HG03439 (cell line): ENCODE measurements around the gene LDLRAD4.

ENCODE experiments used
- ATAC-seq: cut with Tn5 transposase; IDR thresholded peaks from one replicate; pipeline ENCODE4 v1.9.1; 2021; ENCODE audit warnings: mild to moderate bottlenecking, moderate library complexity; ENCODE audit not compliant: unreplicated experiment

LDLRAD4 gene

GRCh38 chr18:13227910-13228309 is 9.3 kb downstream of the LDLRAD4 start:
- no peak for ATAC-seq

GRCh38 chr18:13229001-13229671 is 10.6 kb downstream of the LDLRAD4 start:
- no peak for ATAC-seq

DNA sequence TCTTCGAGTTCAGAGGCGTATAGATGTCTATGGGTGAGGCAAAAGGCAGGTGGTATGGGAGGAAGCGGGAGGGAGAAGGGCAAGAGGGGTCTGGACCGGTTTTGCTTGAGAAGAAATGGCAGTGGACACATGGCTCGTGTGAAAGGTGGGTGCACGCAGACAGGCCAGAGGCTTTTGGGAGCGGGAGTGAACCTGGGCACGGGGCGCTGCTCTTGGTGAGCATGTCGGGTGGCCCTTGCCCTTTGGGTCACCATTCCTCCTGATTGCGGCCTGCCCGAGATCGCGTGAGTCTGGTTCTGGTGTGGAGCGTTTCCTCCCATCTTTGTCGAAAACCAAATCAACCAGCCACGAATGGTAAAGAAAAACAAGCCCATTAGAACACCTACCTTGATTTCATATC is 12.6 kb downstream of the LDLRAD4 start:
- no peak for ATAC-seq

DNA sequence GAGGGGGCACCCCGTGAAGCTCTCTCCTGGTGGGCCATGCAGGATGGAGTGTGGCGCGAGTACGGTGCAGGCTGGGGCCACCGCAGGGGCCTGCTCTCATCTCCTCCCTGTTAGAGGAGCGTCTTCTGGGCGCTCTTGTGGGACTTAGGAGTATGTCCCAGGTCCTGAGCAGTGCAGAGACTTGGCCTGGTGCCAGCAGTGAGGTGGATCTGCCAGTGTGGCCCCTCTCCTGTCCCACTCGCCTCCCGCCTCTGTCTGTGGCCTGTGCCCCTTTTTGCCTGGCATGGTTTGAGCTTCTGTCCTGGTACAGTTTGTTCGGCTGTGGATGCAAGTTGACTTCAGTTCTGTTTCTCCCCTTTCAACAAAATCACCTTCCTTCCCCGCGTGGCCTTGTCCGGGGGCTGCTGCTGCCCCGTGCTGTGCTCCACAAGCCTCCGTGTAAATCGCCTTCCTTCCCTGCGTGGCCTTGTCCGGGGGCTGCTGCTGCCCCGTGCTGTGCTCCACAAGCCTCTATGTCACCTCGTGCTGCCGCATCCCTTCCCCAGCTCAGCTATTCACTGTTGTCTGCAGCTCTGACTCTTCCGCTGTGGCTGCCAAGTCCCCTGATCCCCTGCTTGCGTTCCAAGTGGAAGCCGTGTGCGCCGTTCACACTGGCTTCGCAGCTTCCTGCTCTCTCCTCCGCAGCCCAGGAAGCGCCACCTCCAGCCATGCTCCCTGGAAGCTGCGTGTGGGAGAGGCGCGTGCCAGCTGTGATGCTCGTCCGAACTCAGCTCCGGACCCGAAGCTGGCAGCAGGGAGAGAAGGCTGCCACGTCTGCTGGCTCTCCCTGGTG is 13.7 kb downstream of the LDLRAD4 start:
- no peak for ATAC-seq

DNA sequence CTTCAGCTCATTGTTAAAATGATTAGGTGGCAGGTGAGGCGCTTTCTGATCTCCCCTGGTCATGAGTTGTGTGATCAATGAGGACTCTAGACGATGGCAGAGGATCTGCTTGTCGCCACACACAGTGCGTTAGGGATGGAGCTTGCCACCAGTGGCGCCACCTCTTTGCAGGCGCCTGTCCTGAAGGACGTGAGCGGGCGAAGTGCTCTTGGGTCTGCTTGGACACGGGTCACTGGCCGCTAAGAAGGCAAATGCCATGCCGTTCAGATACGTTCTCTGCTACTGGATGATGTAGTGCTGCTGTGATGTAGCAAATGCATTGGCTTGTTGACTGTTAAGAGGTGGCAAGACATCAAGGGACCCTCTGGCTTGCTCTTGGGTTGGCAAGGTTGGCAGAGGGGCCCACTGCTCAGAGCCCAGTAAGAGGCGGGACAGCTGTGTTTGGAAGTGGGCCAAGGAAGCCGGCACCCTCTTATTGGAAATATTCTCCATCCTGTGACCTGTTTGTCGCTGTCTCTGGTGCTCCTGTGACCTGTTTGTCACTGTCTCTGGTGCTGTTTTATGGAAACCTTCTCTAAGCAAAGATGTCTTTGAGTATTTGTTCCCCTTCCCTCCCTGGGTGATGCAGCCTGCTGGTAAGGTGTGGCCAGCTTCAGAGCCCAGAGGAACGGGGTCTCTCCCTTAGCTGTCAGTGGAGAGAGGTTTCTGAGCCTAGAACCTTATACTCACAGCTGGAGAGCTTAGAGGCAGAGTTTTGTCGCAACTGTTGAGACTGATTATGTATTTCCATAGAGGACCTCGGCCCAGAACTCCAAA is 14.6 kb downstream of the LDLRAD4 start:
- ATAC-seq = no peak

- ATAC-seq = no peak
These were observed 15.5 kb downstream of the LDLRAD4 start for GRCh38 chr18:13233787-13234783.

- ATAC-seq = no peak
These were observed 16.9 kb downstream of the LDLRAD4 start for GRCh38 chr18:13235421-13235831.

- ATAC-seq = no peak
These were observed 17.4 kb downstream of the LDLRAD4 start for GRCh38 chr18:13235981-13236380.

DNA sequence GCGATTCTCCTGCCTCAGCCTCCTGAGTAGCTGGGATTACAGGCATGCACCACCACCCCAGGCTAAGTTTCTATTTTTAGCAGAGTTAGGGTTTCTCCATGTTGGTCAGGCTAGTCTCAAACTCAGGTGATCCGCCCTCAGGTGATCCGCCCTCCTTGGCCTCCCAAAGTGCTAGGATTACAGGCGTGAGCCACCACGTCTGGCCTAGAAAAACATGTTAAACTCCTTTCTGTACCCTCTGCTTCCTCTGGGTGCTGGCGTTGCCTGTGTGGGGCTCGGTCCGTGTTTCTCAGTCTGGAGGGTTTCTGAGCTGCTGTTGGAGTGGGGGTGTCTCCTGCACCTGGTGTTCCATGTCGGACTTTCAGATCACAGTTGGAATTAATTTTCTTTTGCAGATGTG is 17.9 kb downstream of the LDLRAD4 start:
- no peak for ATAC-seq

GRCh38 chr18:13237073-13237472 is 18.5 kb downstream of the LDLRAD4 start:
- no peak for ATAC-seq

GRCh38 chr18:13237641-13238040 is 19.1 kb downstream of the LDLRAD4 start:
- ATAC-seq = no peak

GRCh38 chr18:13239171-13239956 is 20.8 kb downstream of the LDLRAD4 start:
- ATAC-seq = no peak

DNA sequence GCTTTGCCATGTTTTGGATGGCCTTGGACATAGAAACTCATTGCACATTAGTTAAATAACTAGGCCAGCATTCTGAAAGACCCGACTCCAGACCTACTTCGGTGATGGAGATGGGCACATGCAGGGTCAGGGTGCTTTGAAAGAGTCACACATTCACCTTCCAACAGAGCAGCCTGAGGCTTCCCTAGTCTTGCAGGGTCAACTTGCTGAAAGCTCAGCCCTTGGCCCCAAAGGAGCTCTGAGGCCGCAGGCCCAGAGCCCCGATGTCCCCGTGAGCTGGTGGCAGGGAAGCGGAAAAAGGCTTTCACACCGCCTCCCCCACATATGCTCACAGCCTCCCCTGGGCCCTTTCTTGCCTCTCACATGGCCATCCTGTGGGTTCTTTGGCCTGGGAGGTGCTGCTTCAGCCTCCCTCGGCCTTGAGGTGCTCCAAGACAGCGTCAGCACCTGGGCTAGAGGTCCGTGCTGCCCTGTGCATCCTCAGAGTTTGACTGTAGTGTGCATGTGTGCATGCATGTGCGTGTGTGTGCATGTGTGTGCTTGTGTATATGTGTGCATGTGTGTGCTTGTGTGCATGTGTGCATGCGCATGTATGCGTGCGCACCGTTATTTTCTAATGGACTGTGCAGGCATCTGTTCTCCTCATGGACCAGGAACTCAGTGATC is 21.6 kb downstream of the LDLRAD4 start:
- no peak for ATAC-seq

- no peak for ATAC-seq
These were observed 22.7 kb downstream of the LDLRAD4 start for GRCh38 chr18:13241083-13241892.

GRCh38 chr18:13241893-13242175 is 23.3 kb downstream of the LDLRAD4 start:
- ATAC-seq = no peak

DNA sequence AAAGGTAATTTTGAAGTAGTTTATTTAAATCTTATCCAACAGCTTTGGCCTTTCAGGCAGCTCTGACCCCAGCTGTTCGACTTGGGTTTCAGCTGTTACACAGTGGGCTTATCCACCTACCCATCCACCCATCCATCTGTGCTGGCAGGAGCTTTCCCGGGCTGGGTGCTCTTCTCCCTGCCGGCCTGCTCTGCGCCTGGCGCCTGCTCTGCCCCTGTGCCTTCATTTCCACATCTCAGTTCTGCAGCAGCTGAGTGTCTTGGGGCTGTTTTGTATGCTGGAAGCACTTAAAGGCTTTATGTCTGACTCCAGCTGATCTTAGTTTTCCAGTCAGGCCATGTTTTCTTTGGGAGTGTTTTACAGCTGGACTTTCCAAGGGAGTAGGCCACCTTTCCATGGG is 24.2 kb downstream of the LDLRAD4 start:
- ATAC-seq = no peak

- ATAC-seq = no peak
These were observed 24.8 kb downstream of the LDLRAD4 start for GRCh38 chr18:13243363-13243762.

- no peak for ATAC-seq
These were observed 25.6 kb downstream of the LDLRAD4 start for GRCh38 chr18:13244135-13244534.
